ENCODE results near the gene LILRB1. TPM values are rescaled to one million over a fixed set of nuclear protein-coding genes. Genes with fewer than 3 reads are reported as not detected.

The LILRB1 gene
- total and polyA plus RNA-seq, 9 of the 15 experiments (the other 6 are each of a cell fraction or from before 2014, with no cell fraction given), result not detected

- H3K4me2 ChIP-seq (ENCODE audit: insufficient read depth, low read length), result no peak overlapping the region
- H3K4me3 ChIP-seq, result no peak overlapping the region
- no peaks in the 10 kb centered on the region for H3K36me3 ChIP-seq (ENCODE audit: control insufficient read depth, insufficient read depth, low read length)
- TF ChIP-seq, protein P1, sequence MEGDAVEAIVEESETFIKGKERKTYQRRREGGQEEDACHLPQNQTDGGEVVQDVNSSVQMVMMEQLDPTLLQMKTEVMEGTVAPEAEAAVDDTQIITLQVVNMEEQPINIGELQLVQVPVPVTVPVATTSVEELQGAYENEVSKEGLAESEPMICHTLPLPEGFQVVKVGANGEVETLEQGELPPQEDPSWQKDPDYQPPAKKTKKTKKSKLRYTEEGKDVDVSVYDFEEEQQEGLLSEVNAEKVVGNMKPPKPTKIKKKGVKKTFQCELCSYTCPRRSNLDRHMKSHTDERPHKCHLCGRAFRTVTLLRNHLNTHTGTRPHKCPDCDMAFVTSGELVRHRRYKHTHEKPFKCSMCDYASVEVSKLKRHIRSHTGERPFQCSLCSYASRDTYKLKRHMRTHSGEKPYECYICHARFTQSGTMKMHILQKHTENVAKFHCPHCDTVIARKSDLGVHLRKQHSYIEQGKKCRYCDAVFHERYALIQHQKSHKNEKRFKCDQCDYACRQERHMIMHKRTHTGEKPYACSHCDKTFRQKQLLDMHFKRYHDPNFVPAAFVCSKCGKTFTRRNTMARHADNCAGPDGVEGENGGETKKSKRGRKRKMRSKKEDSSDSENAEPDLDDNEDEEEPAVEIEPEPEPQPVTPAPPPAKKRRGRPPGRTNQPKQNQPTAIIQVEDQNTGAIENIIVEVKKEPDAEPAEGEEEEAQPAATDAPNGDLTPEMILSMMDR (IDR thresholded peaks at IDR 0.05 in 2 of 3, conservative IDR thresholded peaks at IDR 0.05 in 1 of 3; ENCODE audit: insufficient read depth in 2 of 3, low read depth in 1 of 3, low read length in 3 of 3), result 0 out of 6 replicates have a peak, but pooled peaks of 1 of the 3 experiments have one; percentile 2
- TF ChIP-seq MEF2A (IDR thresholded peaks at IDR 0.05; ENCODE audit: control insufficient read depth, low read depth, low read length), result no peak
- FAIRE-seq (no peak), ATAC-seq (no peak), DNase-seq (ENCODE audit: extremely low read depth in 1 of 4, low spot score in 3 of 4) (no peak)
- H2AFZ ChIP-seq (ENCODE audit: low read depth, low read length), result no peak overlapping the region
- ChIA-PET CTCF (ENCODE audit: low intra/inter-chr PET ratio) (no interaction called here), POLR2A (interaction anchor here (1.1 kb wide), 1 partner anchor 129 kb away, joined by 4 read pairs; no protein-coding TSS in a partner anchor)
- intact Hi-C loops (cut with micrococcal nuclease), result no loop called here
- no peaks in the 10 kb centered on the region for H3K9me1 ChIP-seq (ENCODE audit: control insufficient read depth, insufficient read depth, low read length)
- H3K27me3 ChIP-seq (ENCODE audit: control insufficient read depth in 2 of 2, insufficient read depth in 2 of 2, low read length in 2 of 2), result peaks cover 3 to 20% of the 10 kb centered on the region in 2 experiments; a peak in 4 of 5 replicates
- no peaks in the 10 kb centered on the region for H3K9me3 ChIP-seq (replicated peaks; ENCODE audit: control insufficient read depth, insufficient read depth, low read depth, low read length)
- no peaks in the 10 kb centered on the region for H3K79me2 ChIP-seq (ENCODE audit: control insufficient read depth, insufficient read depth, low read length)
- in situ Hi-C loops (cut with MboI), result no loop called here
- no TSS peak for BruUV-seq (replicated peaks)
- H3K27ac ChIP-seq (ENCODE audit: extremely low read depth, low read depth, low read length), result no peak overlapping the region
- no peaks in the 10 kb centered on the region for H4K20me1 ChIP-seq (replicated peaks; ENCODE audit: control insufficient read depth, insufficient read depth, low read length)
- H3K9ac ChIP-seq (ENCODE audit: insufficient read depth in 1 of 2, low read depth in 2 of 2, low read length in 2 of 2), result no peak overlapping the region
- H3K4me1 ChIP-seq (replicated peaks in 1 of 2; ENCODE audit: control insufficient read depth in 2 of 2, insufficient read depth in 2 of 2, low read length in 2 of 2), result no peaks in the 10 kb centered on the region
- WGBS (ENCODE audit: insufficient coverage, low coverage, missing lambda C conversion rate), result 1% methylated on average over 4 of the region's 4 CpGs
Observed at GRCh38 chr19:54648129-54648528, 17.8 kb downstream of the LILRB1 start.
